Large intestine (tissue), 3 donors: ENCODE measurements around the gene UBAC1. TPM values are rescaled to one million over a fixed set of nuclear protein-coding genes. Genes with fewer than 3 reads are reported as not detected.
"Not testable (repeated sequence)": the region's sequence is repeated elsewhere in the genome, so short reads cannot be mapped to it uniquely, and the experiment has no call there.

Experiments
- DNase-seq, 2 donors: peaks; one replicate each; pipeline versions ENCODE4 v3.0.0 to v3.0.0-alpha.2; 2013
- H3K27ac ChIP-seq: one replicate; pipeline ENCODE4 v1.5.1; 2013; ENCODE audit warnings: low read length
- H3K27me3 ChIP-seq: 2 replicates; pipeline ENCODE4 v1.6.1; 2013; ENCODE audit warnings: low read length; ENCODE audit not compliant: control insufficient read depth, insufficient read depth
- H3K36me3 ChIP-seq: 2 replicates; pipeline ENCODE4 v1.6.1; 2013; ENCODE audit warnings: low read length; ENCODE audit not compliant: control insufficient read depth, insufficient read depth
- H3K4me1 ChIP-seq: one replicate; pipeline ENCODE4 v1.6.1; 2013; ENCODE audit warnings: low read length; ENCODE audit not compliant: control insufficient read depth, insufficient read depth
- H3K4me3 ChIP-seq: one replicate; pipeline ENCODE4 v1.5.1; 2013; ENCODE audit warnings: low read length
- H3K9me3 ChIP-seq: one replicate; pipeline ENCODE4 v1.6.1; 2013; ENCODE audit warnings: mild to moderate bottlenecking, low read depth, low read length, moderate library complexity; ENCODE audit not compliant: control insufficient read depth
- WGBS: methylation state at CpG from one replicate; pipeline ENCODE4 v1.1.5; 2013; ENCODE audit warnings: low lambda C conversion rate; ENCODE audit not compliant: insufficient coverage; 5-methylcytosine and 5-hydroxymethylcytosine counted together
- polyA plus RNA-seq: library from polyadenylated mRNA; unstranded; fragments of 120-200 nt; gene quantifications from one replicate; pipeline ENCODE4 v1.2.1, GENCODE V29; 2013

The UBAC1 gene
- polyA plus RNA-seq, 1 donor = 21.9 TPM

GRCh38 chr9:135896205-135896604 lies 65.0 kb downstream of the UBAC1 start:
- no peaks in the 10 kb centered on the region for H3K4me1 ChIP-seq
- no peak overlapping the region for H3K27ac ChIP-seq
- peaks cover 3% of the 10 kb centered on the region for H3K9me3 ChIP-seq
- H3K36me3 ChIP-seq = no peaks in the 10 kb centered on the region
- DNase-seq = no peak
- 100% methylated on average over 1 of the region's 3 CpGs for WGBS
- H3K27me3 ChIP-seq = no peaks in the 10 kb centered on the region
- no peak overlapping the region for H3K4me3 ChIP-seq

GRCh38 chr9:135895202-135895848 lies 65.8 kb downstream of the UBAC1 start:
- Histone ChIP-seq H3K9me3 (no peaks in the 10 kb centered on the region), H3K4me1 (no peaks in the 10 kb centered on the region), H3K27me3 (no peaks in the 10 kb centered on the region), H3K27ac (no peak overlapping the region), H3K36me3 (no peaks in the 10 kb centered on the region), H3K4me3 (no peak overlapping the region)
- no peak for DNase-seq
- WGBS = 91% methylated on average over 4 of the region's 4 CpGs

GRCh38 chr9:135893104-135893503 lies 68.1 kb downstream of the UBAC1 start:
- H3K36me3 ChIP-seq = no peaks in the 10 kb centered on the region
- no peaks in the 10 kb centered on the region for H3K4me1 ChIP-seq
- H3K4me3 ChIP-seq = no peak overlapping the region
- no peaks in the 10 kb centered on the region for H3K27me3 ChIP-seq
- DNase-seq = no peak
- no peak overlapping the region for H3K27ac ChIP-seq
- H3K9me3 ChIP-seq = no peaks in the 10 kb centered on the region
- WGBS = 97% methylated on average over 1 of the region's 1 CpG

- not testable (repeated sequence) for DNase-seq, H3K9me3 ChIP-seq, H3K4me1 ChIP-seq, H3K27ac ChIP-seq, H3K4me3 ChIP-seq, H3K36me3 ChIP-seq, H3K27me3 ChIP-seq
- WGBS = 88% methylated on average over 1 of the region's 6 CpGs
Observed at GRCh38 chr9:135892327-135892726, 68.8 kb downstream of the UBAC1 start.

DNA sequence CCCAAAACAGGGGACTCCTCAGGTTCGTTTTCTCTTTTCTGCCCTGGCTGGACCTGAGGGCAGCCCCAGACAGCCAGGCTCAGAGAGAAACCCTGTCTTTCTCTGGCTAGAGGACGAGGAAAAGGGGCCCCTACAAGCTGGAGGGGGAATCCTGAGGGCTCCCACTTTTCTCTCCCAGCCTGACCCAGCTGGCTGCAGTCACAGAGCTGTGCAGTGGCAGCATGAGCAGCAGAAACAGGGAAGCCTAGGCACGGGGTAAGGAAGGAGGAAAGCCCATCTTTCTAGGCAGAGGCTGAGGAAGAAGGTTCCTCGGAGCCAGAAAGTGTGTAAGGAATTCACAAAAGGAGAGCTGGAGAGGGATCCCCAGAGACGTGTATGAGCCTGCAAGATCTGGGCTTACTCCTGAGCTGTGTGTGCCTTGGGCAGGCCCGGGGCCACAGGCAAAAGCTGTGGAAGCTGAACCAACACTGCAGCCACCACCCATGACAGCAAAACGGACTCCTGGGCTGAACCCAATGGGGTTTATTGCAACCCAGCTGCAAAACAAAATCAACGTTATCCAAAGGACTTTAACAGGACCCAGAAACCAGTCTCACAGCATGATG lies 70.0 kb downstream of the UBAC1 start:
- H3K36me3 ChIP-seq = no peaks in the 10 kb centered on the region
- WGBS = no CpG with 5 or more reads among the region's 8 CpGs
- no peaks in the 10 kb centered on the region for H3K4me1 ChIP-seq
- no peaks in the 10 kb centered on the region for H3K9me3 ChIP-seq
- H3K27ac ChIP-seq = no peak overlapping the region
- H3K4me3 ChIP-seq = no peak overlapping the region
- H3K27me3 ChIP-seq = no peaks in the 10 kb centered on the region
- no peak for DNase-seq

- Histone ChIP-seq H3K27me3 (no peaks in the 10 kb centered on the region), H3K9me3 (no peaks in the 10 kb centered on the region), H3K4me1 (no peaks in the 10 kb centered on the region), H3K36me3 (no peaks in the 10 kb centered on the region), H3K27ac (no peak overlapping the region), H3K4me3 (no peak overlapping the region)
- no peak for DNase-seq
- no CpG with 5 or more reads among the region's 18 CpGs for WGBS
Observed at GRCh38 chr9:135890190-135891026, 70.8 kb downstream of the UBAC1 start.

- no peak for DNase-seq
- no peak overlapping the region for H3K4me3 ChIP-seq
- no peaks in the 10 kb centered on the region for H3K9me3 ChIP-seq
- H3K27me3 ChIP-seq = no peaks in the 10 kb centered on the region
- WGBS = no CpG with 5 or more reads among the region's 19 CpGs
- H3K36me3 ChIP-seq = no peaks in the 10 kb centered on the region
- H3K27ac ChIP-seq = no peak overlapping the region
- H3K4me1 ChIP-seq = no peaks in the 10 kb centered on the region
Observed at GRCh38 chr9:135889564-135890189, 71.5 kb downstream of the UBAC1 start.

GRCh38 chr9:135888766-135889394 lies 72.3 kb downstream of the UBAC1 start:
- no peaks in the 10 kb centered on the region for H3K27me3 ChIP-seq
- no peaks in the 10 kb centered on the region for H3K4me1 ChIP-seq
- no CpG with 5 or more reads among the region's 13 CpGs for WGBS

GRCh38 chr9:135888126-135888765 lies 72.9 kb downstream of the UBAC1 start:
- H3K27ac ChIP-seq = no peak overlapping the region
- H3K9me3 ChIP-seq = no peaks in the 10 kb centered on the region
- H3K36me3 ChIP-seq = no peaks in the 10 kb centered on the region
- no peaks in the 10 kb centered on the region for H3K4me1 ChIP-seq
- WGBS = no CpG with 5 or more reads among the region's 22 CpGs
- DNase-seq = no peak
- no peak overlapping the region for H3K4me3 ChIP-seq
- no peaks in the 10 kb centered on the region for H3K27me3 ChIP-seq

More at GRCh38 chr9:135888766-135889394, 72.3 kb downstream of the UBAC1 start:
- no peak for DNase-seq
- Histone ChIP-seq H3K9me3 (no peaks in the 10 kb centered on the region), H3K4me3 (no peak overlapping the region), H3K36me3 (no peaks in the 10 kb centered on the region), H3K27ac (no peak overlapping the region)
